ENCODE data around the gene POFUT2. TPM values are rescaled to one million over a fixed set of nuclear protein-coding genes. Genes with fewer than 3 reads are reported as not detected.

POFUT2 gene
- total and polyA plus RNA-seq, 3 experiments from 2014 or later, result 4.9 to 14.5 (median 13.5) TPM

GRCh38 chr21:45323487-45324311 lies 36.0 kb upstream of the POFUT2 start:
- H3K9me3 ChIP-seq (ENCODE audit: low read length), result no peaks in the 10 kb centered on the region
- POLR2A ChIA-PET, result interaction anchor here (0.6 kb wide), 1 partner anchor 12 kb away, joined by 3 read pairs; no protein-coding TSS in a partner anchor
- H3K4me1 ChIP-seq (ENCODE audit: insufficient read depth, low read length), result peaks cover 14% of the 10 kb centered on the region
- no peaks in the 10 kb centered on the region for H3K27me3 ChIP-seq (ENCODE audit: insufficient read depth, low read length, poor library complexity, severe bottlenecking)
- no peaks in the 10 kb centered on the region for H3K36me3 ChIP-seq (ENCODE audit: insufficient read depth, low read length)
- Mint-ChIP-seq H3K27ac (peak overlapping the region in 1 of 8 donors; percentile 86), H3K9me3 (no peaks in the 10 kb centered on the region), H3K4me3 (no peak overlapping the region), H3K27me3 (peaks cover 6 to 27% of the 10 kb centered on the region in 2 donors), H3K36me3 (no peaks in the 10 kb centered on the region), H3K4me1 (peaks cover 0 to 6% (median 6%) of the 10 kb centered on the region in 3 donors)
- no peak overlapping the region for H3K4me3 ChIP-seq (ENCODE audit: low read length)
- peak in 1 of 5 donors; percentile 30 for DNase-seq
- no peak overlapping the region for H3K27ac ChIP-seq (ENCODE audit: low read depth, low read length)
- CTCF ChIA-PET, result no interaction called here

GRCh38 chr21:45322960-45323461 lies 35.3 kb upstream of the POFUT2 start:
- DNase-seq, result peak in 1 of 5 donors; percentile 38
- no peak overlapping the region for H3K4me3 ChIP-seq (ENCODE audit: low read length)
- H3K9me3 ChIP-seq (ENCODE audit: low read length), result no peaks in the 10 kb centered on the region
- ChIA-PET CTCF (no interaction called here), POLR2A (no interaction called here)
- H3K27ac ChIP-seq (ENCODE audit: low read depth, low read length), result no peak overlapping the region
- H3K36me3 ChIP-seq (ENCODE audit: insufficient read depth, low read length), result no peaks in the 10 kb centered on the region
- Mint-ChIP-seq H3K27ac (peak overlapping the region in 1 of 8 donors; percentile 31), H3K27me3 (peaks cover 6 to 28% of the 10 kb centered on the region in 2 donors), H3K4me1 (peaks cover 0 to 6% (median 6%) of the 10 kb centered on the region in 3 donors), H3K4me3 (peak overlapping the region in 1 of 7 donors; percentile 51), H3K36me3 (no peaks in the 10 kb centered on the region), H3K9me3 (no peaks in the 10 kb centered on the region)
- H3K4me1 ChIP-seq (ENCODE audit: insufficient read depth, low read length), result peaks cover 14% of the 10 kb centered on the region
- H3K27me3 ChIP-seq (ENCODE audit: insufficient read depth, low read length, poor library complexity, severe bottlenecking), result no peaks in the 10 kb centered on the region

GRCh38 chr21:45322231-45322959 lies 34.7 kb upstream of the POFUT2 start:
- no peaks in the 10 kb centered on the region for H3K36me3 ChIP-seq (ENCODE audit: insufficient read depth, low read length)
- peak in 1 of 5 donors; percentile 57 for DNase-seq
- H3K27ac ChIP-seq (ENCODE audit: low read depth, low read length), result no peak overlapping the region
- no peaks in the 10 kb centered on the region for H3K9me3 Mint-ChIP-seq
- no peaks in the 10 kb centered on the region for H3K36me3 Mint-ChIP-seq
- peaks cover 6 to 28% of the 10 kb centered on the region in 2 donors for H3K27me3 Mint-ChIP-seq
- POLR2A ChIA-PET, result no interaction called here
- no peaks in the 10 kb centered on the region for H3K27me3 ChIP-seq (ENCODE audit: insufficient read depth, low read length, poor library complexity, severe bottlenecking)
- CTCF ChIA-PET, result no interaction called here
- H3K27ac Mint-ChIP-seq, result peak overlapping the region in 5 of 8 donors; percentile 17 to 81 (median 36)
- H3K4me1 Mint-ChIP-seq, result peaks cover 0 to 6% (median 6%) of the 10 kb centered on the region in 3 donors
- no peaks in the 10 kb centered on the region for H3K9me3 ChIP-seq (ENCODE audit: low read length)
- peaks cover 14% of the 10 kb centered on the region for H3K4me1 ChIP-seq (ENCODE audit: insufficient read depth, low read length)
- H3K4me3 ChIP-seq (ENCODE audit: low read length), result peak overlapping the region; percentile 29
- peak overlapping the region in 6 of 7 donors; percentile 3 to 68 (median 37) for H3K4me3 Mint-ChIP-seq

GRCh38 chr21:45320261-45321025 lies 32.7 kb upstream of the POFUT2 start:
- Mint-ChIP-seq H3K27me3 (peaks cover 4 to 28% of the 10 kb centered on the region in 2 donors), H3K27ac (no peak overlapping the region), H3K36me3 (no peaks in the 10 kb centered on the region), H3K4me1 (peaks cover 0 to 6% (median 6%) of the 10 kb centered on the region in 3 donors), H3K4me3 (no peak overlapping the region), H3K9me3 (no peaks in the 10 kb centered on the region)
- H3K36me3 ChIP-seq (ENCODE audit: insufficient read depth, low read length), result no peaks in the 10 kb centered on the region
- no peak for DNase-seq
- no peak overlapping the region for H3K4me3 ChIP-seq (ENCODE audit: low read length)
- H3K27me3 ChIP-seq (ENCODE audit: insufficient read depth, low read length, poor library complexity, severe bottlenecking), result no peaks in the 10 kb centered on the region
- no peaks in the 10 kb centered on the region for H3K9me3 ChIP-seq (ENCODE audit: low read length)
- ChIA-PET CTCF (no interaction called here), POLR2A (no interaction called here)
- no peak overlapping the region for H3K27ac ChIP-seq (ENCODE audit: low read depth, low read length)
- H3K4me1 ChIP-seq (ENCODE audit: insufficient read depth, low read length), result peaks cover 14% of the 10 kb centered on the region

GRCh38 chr21:45319461-45320211 lies 31.9 kb upstream of the POFUT2 start:
- Histone ChIP-seq H3K36me3 (ENCODE audit: insufficient read depth, low read length) (no peaks in the 10 kb centered on the region), H3K4me3 (ENCODE audit: low read length) (no peak overlapping the region), H3K9me3 (ENCODE audit: low read length) (no peaks in the 10 kb centered on the region), H3K27me3 (ENCODE audit: insufficient read depth, low read length, poor library complexity, severe bottlenecking) (no peaks in the 10 kb centered on the region), H3K4me1 (ENCODE audit: insufficient read depth, low read length) (peaks cover 14% of the 10 kb centered on the region), H3K27ac (ENCODE audit: low read depth, low read length) (no peak overlapping the region)
- Mint-ChIP-seq H3K36me3 (no peaks in the 10 kb centered on the region), H3K4me1 (peaks cover 0 to 6% (median 6%) of the 10 kb centered on the region in 3 donors), H3K4me3 (no peak overlapping the region), H3K27me3 (peaks cover 4 to 28% of the 10 kb centered on the region in 2 donors), H3K27ac (no peak overlapping the region), H3K9me3 (no peaks in the 10 kb centered on the region)
- POLR2A ChIA-PET, result no interaction called here
- DNase-seq, result no peak
- CTCF ChIA-PET, result no interaction called here

- Histone ChIP-seq H3K4me3 (ENCODE audit: low read length) (no peak overlapping the region), H3K9me3 (ENCODE audit: low read length) (no peaks in the 10 kb centered on the region), H3K27ac (ENCODE audit: low read depth, low read length) (no peak overlapping the region), H3K27me3 (ENCODE audit: insufficient read depth, low read length, poor library complexity, severe bottlenecking) (no peaks in the 10 kb centered on the region), H3K4me1 (ENCODE audit: insufficient read depth, low read length) (peaks cover 14% of the 10 kb centered on the region), H3K36me3 (ENCODE audit: insufficient read depth, low read length) (no peaks in the 10 kb centered on the region)
- Mint-ChIP-seq H3K4me3 (no peak overlapping the region), H3K9me3 (no peaks in the 10 kb centered on the region), H3K27me3 (peaks cover 4 to 28% of the 10 kb centered on the region in 2 donors), H3K4me1 (peaks cover 0 to 6% (median 6%) of the 10 kb centered on the region in 3 donors), H3K27ac (no peak overlapping the region), H3K36me3 (no peaks in the 10 kb centered on the region)
- ChIA-PET CTCF (no interaction called here), POLR2A (no interaction called here)
- no peak for DNase-seq
These were observed 31.1 kb upstream of the POFUT2 start for GRCh38 chr21:45318556-45319404.

- H3K4me1 Mint-ChIP-seq, result peaks cover 0 to 6% (median 6%) of the 10 kb centered on the region in 3 donors
- no peaks in the 10 kb centered on the region for H3K36me3 ChIP-seq (ENCODE audit: insufficient read depth, low read length)
- CTCF ChIA-PET, result no interaction called here
- no peak overlapping the region for H3K4me3 ChIP-seq (ENCODE audit: low read length)
- no peak overlapping the region for H3K27ac ChIP-seq (ENCODE audit: low read depth, low read length)
- H3K9me3 Mint-ChIP-seq, result no peaks in the 10 kb centered on the region
- peaks cover 5 to 28% of the 10 kb centered on the region in 2 donors for H3K27me3 Mint-ChIP-seq
- no peak overlapping the region for H3K4me3 Mint-ChIP-seq
- no peak for DNase-seq
- POLR2A ChIA-PET, result no interaction called here
- no peaks in the 10 kb centered on the region for H3K9me3 ChIP-seq (ENCODE audit: low read length)
- H3K27ac Mint-ChIP-seq, result no peak overlapping the region
- H3K27me3 ChIP-seq (ENCODE audit: insufficient read depth, low read length, poor library complexity, severe bottlenecking), result no peaks in the 10 kb centered on the region
- H3K4me1 ChIP-seq (ENCODE audit: insufficient read depth, low read length), result peaks cover 8% of the 10 kb centered on the region
- no peaks in the 10 kb centered on the region for H3K36me3 Mint-ChIP-seq
These were observed 30.5 kb upstream of the POFUT2 start for GRCh38 chr21:45318146-45318555.

Measured in CD8-positive, alpha-beta memory T cell (primary cell).